Stimulated activated effector memory CD8-positive, alpha-beta T cell treated with anti-CD3 and anti-CD28 coated beads, Interleukin-12 subunit alpha, Interleukin-12 subunit beta, amount 100 ng/mL, for 72 hours (primary cell): ENCODE results near the gene DAPK2.

Experiments
- ATAC-seq: fragments of 150-1000 bp; cut with Tn5 transposase; 2 replicates; pipeline ENCODE4 v1.10.0; 2021
- DNase-seq, 2 donors: peaks; one replicate each; pipeline ENCODE4 v3.0.0; 2021 to 2022; ENCODE audit warnings: low spot score in 2 of 2
- H3K27ac Mint-ChIP-seq: one replicate; pipeline ENCODE4 v1.8.0; 2022; ENCODE audit warnings: mild to moderate bottlenecking, mixed read lengths
- H3K36me3 Mint-ChIP-seq: one replicate; pipeline ENCODE4 v1.8.0; 2022; ENCODE audit warnings: mild to moderate bottlenecking, mixed read lengths
- H3K4me1 Mint-ChIP-seq: one replicate; pipeline ENCODE4 v1.8.0; 2022; ENCODE audit warnings: mixed read lengths
- H3K4me3 Mint-ChIP-seq: one replicate; pipeline ENCODE4 v1.8.0; 2022; ENCODE audit warnings: mild to moderate bottlenecking, mixed read lengths
- H3K9me3 Mint-ChIP-seq: one replicate; pipeline ENCODE4 v1.8.0; 2022; ENCODE audit warnings: mixed read lengths

The DAPK2 gene

GRCh38 chr15:63872759-63873510 lies 173.3 kb downstream of the DAPK2 start:
- H3K27ac Mint-ChIP-seq, result no peak overlapping the region

GRCh38 chr15:63870487-63871209 lies 175.6 kb downstream of the DAPK2 start:
- Mint-ChIP-seq H3K4me3 (no peak overlapping the region), H3K9me3 (no peaks in the 10 kb centered on the region), H3K27ac (no peak overlapping the region), H3K36me3 (no peaks in the 10 kb centered on the region), H3K4me1 (peaks cover 9% of the 10 kb centered on the region)
- DNase-seq (no peak), ATAC-seq (peak; percentile 49)

More at GRCh38 chr15:63872759-63873510, 173.3 kb downstream of the DAPK2 start:
- peaks cover 9% of the 10 kb centered on the region for H3K4me1 Mint-ChIP-seq
- ATAC-seq (no peak), DNase-seq (no peak)
- H3K36me3 Mint-ChIP-seq, result no peaks in the 10 kb centered on the region
- no peak overlapping the region for H3K4me3 Mint-ChIP-seq
- H3K9me3 Mint-ChIP-seq, result no peaks in the 10 kb centered on the region

GRCh38 chr15:63870043-63870394 lies 176.3 kb downstream of the DAPK2 start:
- no peak for DNase-seq
- H3K4me3 Mint-ChIP-seq, result no peak overlapping the region
- peak; percentile 58 for ATAC-seq
- no peaks in the 10 kb centered on the region for H3K9me3 Mint-ChIP-seq
- peaks cover 9% of the 10 kb centered on the region for H3K4me1 Mint-ChIP-seq
- no peaks in the 10 kb centered on the region for H3K36me3 Mint-ChIP-seq
- H3K27ac Mint-ChIP-seq, result no peak overlapping the region

GRCh38 chr15:63869371-63870042 lies 176.8 kb downstream of the DAPK2 start:
- DNase-seq (no peak), ATAC-seq (no peak)
- no peak overlapping the region for H3K27ac Mint-ChIP-seq
- H3K36me3 Mint-ChIP-seq, result no peaks in the 10 kb centered on the region
- peaks cover 9% of the 10 kb centered on the region for H3K4me1 Mint-ChIP-seq
- H3K4me3 Mint-ChIP-seq, result no peak overlapping the region
- no peaks in the 10 kb centered on the region for H3K9me3 Mint-ChIP-seq

GRCh38 chr15:63864186-63864585 lies 182.1 kb downstream of the DAPK2 start:
- Mint-ChIP-seq H3K27ac (no peak overlapping the region), H3K4me3 (no peak overlapping the region), H3K9me3 (no peaks in the 10 kb centered on the region), H3K4me1 (peaks cover 9% of the 10 kb centered on the region), H3K36me3 (no peaks in the 10 kb centered on the region)
- no peak for DNase-seq
- ATAC-seq, result no peak

GRCh38 chr15:63861946-63862517 lies 184.3 kb downstream of the DAPK2 start:
- no peaks in the 10 kb centered on the region for H3K36me3 Mint-ChIP-seq
- H3K4me3 Mint-ChIP-seq, result no peak overlapping the region
- no peaks in the 10 kb centered on the region for H3K9me3 Mint-ChIP-seq
- no peak overlapping the region for H3K27ac Mint-ChIP-seq
- peaks cover 9% of the 10 kb centered on the region for H3K4me1 Mint-ChIP-seq
- DNase-seq (no peak), ATAC-seq (no peak)

DNA sequence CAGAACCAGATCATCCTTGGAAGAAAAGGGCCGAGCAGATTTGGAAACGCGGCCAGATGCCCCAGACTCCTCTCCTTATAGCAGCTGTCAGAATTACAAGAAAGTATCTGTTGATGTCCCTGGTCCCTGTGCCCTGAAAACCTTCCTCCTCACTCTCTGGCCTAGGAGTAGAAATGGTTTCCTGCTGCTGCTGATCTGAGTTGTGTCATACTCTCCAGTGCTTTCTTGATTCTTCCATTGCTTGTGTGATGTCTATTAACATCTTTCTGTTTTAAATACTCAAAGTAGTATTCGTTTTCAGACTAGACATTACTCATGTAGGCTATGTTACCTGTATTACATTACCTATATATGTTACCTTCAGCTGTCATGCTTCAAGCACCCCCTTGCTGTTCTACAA lies 185.7 kb downstream of the DAPK2 start:
- H3K9me3 Mint-ChIP-seq, result no peaks in the 10 kb centered on the region
- peak overlapping the region; percentile 69 for H3K27ac Mint-ChIP-seq
- H3K4me1 Mint-ChIP-seq, result peaks cover 9% of the 10 kb centered on the region
- DNase-seq (no peak), ATAC-seq (no peak)
- H3K4me3 Mint-ChIP-seq, result no peak overlapping the region
- H3K36me3 Mint-ChIP-seq, result no peaks in the 10 kb centered on the region

- Mint-ChIP-seq H3K9me3 (no peaks in the 10 kb centered on the region), H3K27ac (peak overlapping the region; percentile 69), H3K4me3 (no peak overlapping the region), H3K4me1 (peaks cover 9% of the 10 kb centered on the region), H3K36me3 (no peaks in the 10 kb centered on the region)
- no peak for DNase-seq
- ATAC-seq, result peak; percentile 45
Measured at GRCh38 chr15:63860155-63860554, 186.1 kb downstream of the DAPK2 start.

DNA sequence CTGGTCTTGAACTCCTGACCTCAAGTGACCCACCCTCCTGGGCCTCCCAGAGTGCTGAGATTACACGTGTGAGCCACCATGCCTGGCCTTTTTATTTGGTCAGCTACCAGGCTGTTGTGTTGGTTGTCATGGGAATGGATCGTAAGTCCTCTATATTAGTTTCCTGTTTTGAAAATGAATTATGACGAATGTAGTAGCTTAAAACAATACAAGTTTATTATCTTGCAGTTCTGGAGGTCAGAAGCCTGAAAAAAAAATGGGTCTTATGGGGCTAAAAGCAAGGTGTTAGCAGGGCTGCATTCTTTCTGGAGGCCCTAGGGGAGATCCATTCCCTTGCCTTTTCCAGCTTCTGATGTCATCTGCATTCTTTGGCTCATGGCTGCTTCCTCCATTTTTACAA lies 187.4 kb downstream of the DAPK2 start:
- H3K4me1 Mint-ChIP-seq, result peaks cover 9% of the 10 kb centered on the region
- DNase-seq, result no peak
- ATAC-seq, result no peak
- no peak overlapping the region for H3K4me3 Mint-ChIP-seq
- H3K9me3 Mint-ChIP-seq, result no peaks in the 10 kb centered on the region
- no peak overlapping the region for H3K27ac Mint-ChIP-seq
- H3K36me3 Mint-ChIP-seq, result no peaks in the 10 kb centered on the region

GRCh38 chr15:63858448-63858847 lies 187.8 kb downstream of the DAPK2 start:
- no peak for DNase-seq
- Mint-ChIP-seq H3K9me3 (no peaks in the 10 kb centered on the region), H3K4me1 (peaks cover 9% of the 10 kb centered on the region), H3K4me3 (no peak overlapping the region), H3K36me3 (no peaks in the 10 kb centered on the region), H3K27ac (no peak overlapping the region)
- ATAC-seq, result no peak

GRCh38 chr15:63857461-63857856 lies 188.8 kb downstream of the DAPK2 start:
- DNase-seq (no peak), ATAC-seq (no peak)
- H3K4me3 Mint-ChIP-seq, result no peak overlapping the region
- peaks cover 9% of the 10 kb centered on the region for H3K4me1 Mint-ChIP-seq
- H3K9me3 Mint-ChIP-seq, result no peaks in the 10 kb centered on the region
- H3K27ac Mint-ChIP-seq, result no peak overlapping the region
- no peaks in the 10 kb centered on the region for H3K36me3 Mint-ChIP-seq
